HEK293 (cell line): ENCODE results near the gene FILIP1L.

ENCODE experiments used
- CTCF ChIA-PET: fragments of 350-600 bp; formaldehyde crosslinking; extraction: SDS; loops from one replicate; lab custom pipeline; 2021; ENCODE audit warnings: antibody characterized with exemption; lab: Yijun Ruan, JAX
- POLR2A ChIA-PET: fragments of 300-600 bp; formaldehyde crosslinking; extraction: SDS; loops from one replicate; lab custom pipeline; 2020; ENCODE audit warnings: antibody characterized with exemption, inconsistent platforms; lab: Yijun Ruan, JAX
- H3K27ac ChIP-seq: fragments of 200-500 bp; sonication (Bioruptor generic); 2 replicates; pipeline ENCODE4 v1.5.1; 2014; ENCODE audit warnings: low read depth, low read length, control low read depth, inconsistent platforms; ENCODE audit errors: extremely low read depth
- H3K36me3 ChIP-seq, 2 experiments: fragments of 200-500 bp in 1 of 2; sonication (Bioruptor generic) in 1 of 2; 1 replicate in 1 of 2; 2 replicates in 1 of 2; pipeline ENCODE4 v1.5.1; 2014 to 2017; ENCODE audit warnings: inconsistent platforms in 2 of 2, low read length in 2 of 2; ENCODE audit not compliant: control insufficient read depth in 2 of 2, insufficient read depth in 1 of 2
- H3K4me1 ChIP-seq: fragments of 200-500 bp; sonication (Bioruptor generic); 2 replicates; pipeline ENCODE4 v1.5.1; 2014; ENCODE audit warnings: mild to moderate bottlenecking, low read length, inconsistent platforms; ENCODE audit not compliant: control insufficient read depth, insufficient read depth
- H3K4me3 ChIP-seq: 2 replicates; pipeline ENCODE4 v1.5.1; 2011; ENCODE audit warnings: low read depth, mild to moderate bottlenecking, control low read depth, low read length, moderate library complexity
- H3K9me3 ChIP-seq: fragments of 200-500 bp; sonication (Bioruptor generic); 2 replicates; pipeline ENCODE4 v1.5.1; 2014; ENCODE audit warnings: low read depth, low read length, inconsistent platforms; ENCODE audit not compliant: control insufficient read depth, insufficient read depth
- GLIS1 ChIP-seq: fragments of 450-650 bp; formaldehyde crosslinking; IDR thresholded peaks from 2 replicates; pipeline ENCODE4 v1.5.1; 2016; ENCODE audit warnings: missing biosample characterization, missing genetic modification characterization
- KLF1 ChIP-seq: fragments of 450-650 bp; formaldehyde crosslinking; IDR thresholded peaks from 2 replicates; pipeline ENCODE4 v1.5.1; 2016; ENCODE audit warnings: missing biosample characterization, missing genetic modification characterization
- PRDM6 ChIP-seq: fragments of 450-650 bp; formaldehyde crosslinking; IDR thresholded peaks from 2 replicates; pipeline ENCODE4 v1.5.1; 2017; ENCODE audit warnings: missing biosample characterization, missing genetic modification characterization
- REPIN1 ChIP-seq: fragments of 450-650 bp; formaldehyde crosslinking; IDR thresholded peaks from 2 replicates; pipeline ENCODE4 v1.5.1; 2017; ENCODE audit warnings: missing biosample characterization, missing genetic modification characterization, low read depth
- ZBTB8A ChIP-seq: fragments of 450-650 bp; formaldehyde crosslinking; IDR thresholded peaks from 2 replicates; pipeline ENCODE4 v1.5.1; 2016; ENCODE audit warnings: missing biosample characterization, missing genetic modification characterization
- ZFHX2 ChIP-seq: fragments of 450-650 bp; formaldehyde crosslinking; conservative IDR thresholded peaks from 2 replicates; pipeline ENCODE4 v1.5.1; 2016; ENCODE audit warnings: missing biosample characterization, missing genetic modification characterization
- ZNF112 ChIP-seq: fragments of 450-650 bp; formaldehyde crosslinking; IDR thresholded peaks from 2 replicates; pipeline ENCODE4 v1.5.0; 2017; ENCODE audit warnings: missing biosample characterization, missing genetic modification characterization
- ZNF132 ChIP-seq: fragments of 450-650 bp; formaldehyde crosslinking; IDR thresholded peaks from 2 replicates; pipeline ENCODE4 v1.5.1; 2017; ENCODE audit warnings: missing biosample characterization, missing genetic modification characterization, borderline replicate concordance
- ZNF16 ChIP-seq: fragments of 450-650 bp; formaldehyde crosslinking; IDR thresholded peaks from 2 replicates; pipeline ENCODE4 v1.5.1; 2016; ENCODE audit warnings: low read depth, missing biosample characterization, missing genetic modification characterization
- ZNF174 ChIP-seq: fragments of 450-650 bp; formaldehyde crosslinking; IDR thresholded peaks from 2 replicates; pipeline ENCODE4 v1.5.0; 2017; ENCODE audit warnings: missing biosample characterization, mild to moderate bottlenecking, missing genetic modification characterization
- ZNF184 ChIP-seq: fragments of 450-650 bp; IDR thresholded peaks from 2 replicates; pipeline ENCODE4 v1.5.1; 2018; ENCODE audit warnings: missing biosample characterization, mild to moderate bottlenecking, missing genetic modification characterization
- ZNF214 ChIP-seq: fragments of 450-650 bp; formaldehyde crosslinking; IDR thresholded peaks from 2 replicates; pipeline ENCODE4 v1.5.1; 2017; ENCODE audit warnings: missing biosample characterization, mild to moderate bottlenecking, missing genetic modification characterization, borderline replicate concordance
- ZNF223 ChIP-seq: fragments of 450-650 bp; formaldehyde crosslinking; IDR thresholded peaks from 2 replicates; pipeline ENCODE4 v1.5.1; 2016; ENCODE audit warnings: missing biosample characterization, missing genetic modification characterization
- ZNF280D ChIP-seq: fragments of 450-650 bp; formaldehyde crosslinking; IDR thresholded peaks from 2 replicates; pipeline ENCODE4 v1.5.1; 2016; ENCODE audit warnings: missing biosample characterization, missing genetic modification characterization
- ZNF366 ChIP-seq: fragments of 450-650 bp; formaldehyde crosslinking; conservative IDR thresholded peaks from 2 replicates; pipeline ENCODE4 v1.5.1; 2016; ENCODE audit warnings: missing biosample characterization, missing genetic modification characterization
- ZNF501 ChIP-seq: fragments of 450-650 bp; formaldehyde crosslinking; IDR thresholded peaks from 2 replicates; pipeline ENCODE4 v1.5.1; 2016; ENCODE audit warnings: missing biosample characterization, missing genetic modification characterization
- ZNF548 ChIP-seq: fragments of 450-650 bp; formaldehyde crosslinking; IDR thresholded peaks from 2 replicates; pipeline ENCODE4 v1.5.1; 2016; ENCODE audit warnings: missing biosample characterization, missing genetic modification characterization
- ZNF555 ChIP-seq: fragments of 450-650 bp; formaldehyde crosslinking; conservative IDR thresholded peaks from 2 replicates; pipeline ENCODE4 v1.5.1; 2017; ENCODE audit warnings: missing biosample characterization, mild to moderate bottlenecking, missing genetic modification characterization, inconsistent platforms
- ZNF624 ChIP-seq: fragments of 450-650 bp; formaldehyde crosslinking; IDR thresholded peaks from 2 replicates; pipeline ENCODE4 v1.5.1; 2017; ENCODE audit warnings: missing biosample characterization, missing genetic modification characterization
- ZNF76 ChIP-seq: fragments of 450-650 bp; formaldehyde crosslinking; IDR thresholded peaks from 2 replicates; pipeline ENCODE4; 2016; ENCODE audit warnings: low read depth, missing biosample characterization, missing genetic modification characterization, borderline replicate concordance
- ZXDB ChIP-seq: fragments of 450-650 bp; formaldehyde crosslinking; IDR thresholded peaks from 2 replicates; pipeline ENCODE4 v1.5.1; 2016; ENCODE audit warnings: missing biosample characterization, missing genetic modification characterization

The FILIP1L gene

DNA sequence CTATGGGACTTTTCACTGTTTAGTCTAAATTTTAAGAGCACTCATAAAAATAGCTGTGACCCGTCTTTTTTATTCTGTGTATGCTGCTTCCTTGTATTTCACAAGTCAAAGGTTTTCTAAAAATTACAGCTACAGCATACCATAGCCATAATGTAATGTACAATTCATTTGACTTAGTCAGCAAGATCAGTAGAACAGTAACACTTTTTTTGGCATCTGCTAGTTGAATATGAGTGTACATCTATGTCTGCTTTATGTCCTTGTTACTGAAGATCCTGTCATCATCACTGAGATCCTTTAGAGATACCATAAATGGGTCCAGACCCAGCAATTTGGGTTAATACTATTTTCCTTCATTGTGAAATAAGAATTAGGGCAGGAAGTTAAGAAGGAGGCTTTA lies 254.5 kb downstream of the FILIP1L start (continued):
- TF ChIP-seq PRDM6 (peak; percentile 30; the same call in 1 of the 2 replicates), ZNF366 (tag by site-specific recombination) (0 out of 2 replicates have a peak, but pooled peaks have one; percentile 15)

DNA sequence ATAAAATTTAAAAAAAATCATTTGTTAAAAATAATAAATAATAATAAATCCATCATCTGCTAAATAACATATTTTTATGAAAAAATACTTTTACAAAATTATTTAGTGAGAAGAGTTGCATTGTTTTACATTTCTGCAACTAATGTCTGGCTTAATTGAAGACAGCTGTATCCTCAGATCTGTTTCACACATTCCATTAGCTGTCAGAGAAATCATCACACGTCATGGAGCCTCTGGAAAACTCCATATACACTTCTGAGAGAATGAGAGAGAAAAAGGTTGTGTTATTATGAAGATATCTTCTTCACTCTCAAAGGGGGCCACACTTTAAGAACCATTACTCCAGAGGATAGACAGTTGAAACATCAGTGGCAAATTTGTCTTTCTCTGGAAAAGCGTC lies 255.8 kb downstream of the FILIP1L start:
- Histone ChIP-seq H3K36me3 (no peaks in the 10 kb centered on the region), H3K27ac (no peak overlapping the region), H3K4me1 (peaks cover 9% of the 10 kb centered on the region), H3K4me3 (no peak overlapping the region), H3K9me3 (no peaks in the 10 kb centered on the region)
- TF ChIP-seq ZNF624 (tag by site-specific recombination) (no peak), KLF1 (no peak), ZNF501 (tag by site-specific recombination) (no peak), ZNF112 (no peak), GLIS1 (tag by site-specific recombination) (no peak), ZXDB (no peak), ZNF555 (tag by site-specific recombination) (no peak), ZFHX2 (no peak), ZNF76 (tag by site-specific recombination) (no peak), ZNF223 (tag by site-specific recombination) (no peak), ZNF132 (tag by site-specific recombination) (no peak), ZNF184 (no peak)
- ChIA-PET CTCF (interaction anchor here (0.9 kb wide), 1 partner anchor 232 kb away, joined by 3 read pairs; no protein-coding TSS in a partner anchor), POLR2A (no interaction called here)

DNA sequence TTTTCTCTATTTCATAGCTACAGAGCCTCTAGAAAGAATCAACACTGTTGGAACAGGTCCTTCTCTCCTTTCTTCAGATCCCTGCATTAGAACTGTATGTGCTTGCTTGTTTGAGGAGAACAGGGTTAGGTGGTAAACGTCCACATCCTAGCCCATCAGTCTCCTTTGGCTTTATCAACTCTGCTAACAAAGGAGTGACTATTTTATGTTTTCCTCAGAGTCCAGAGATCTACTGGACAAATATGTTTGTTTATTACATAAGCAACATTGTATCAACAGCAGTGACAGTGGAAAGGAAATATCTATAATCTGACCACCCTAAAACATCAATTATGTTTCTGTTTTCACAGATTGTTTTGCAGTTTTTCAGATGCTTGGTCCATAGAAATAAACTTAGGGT lies 257.0 kb downstream of the FILIP1L start:
- no peak overlapping the region for H3K4me3 ChIP-seq
- no peaks in the 10 kb centered on the region for H3K9me3 ChIP-seq
- no peaks in the 10 kb centered on the region for H3K36me3 ChIP-seq
- ChIA-PET POLR2A (no interaction called here), CTCF (no interaction called here)
- TF ChIP-seq ZBTB8A (tag by site-specific recombination) (no peak), ZNF174 (no peak), ZNF548 (no peak), ZNF16 (tag by site-specific recombination) (no peak), REPIN1 (no peak), ZNF280D (tag by site-specific recombination) (no peak), ZNF214 (tag by site-specific recombination) (no peak)
- peaks cover 9% of the 10 kb centered on the region for H3K4me1 ChIP-seq
- H3K27ac ChIP-seq = no peak overlapping the region
